DMS153 treated with DMSO at 0.1 percent for 48 hours (cell line): Measurements from ENCODE around the gene CPD.

ENCODE experiments used
- DNase-seq: peaks from one replicate; lab custom pipeline; 2025; ENCODE audit not compliant: unreplicated experiment; lab: John Stamatoyannopoulos, UW

CPD gene

GRCh38 chr17:30495586-30495985 is 116.9 kb downstream of the CPD start:
- no peak for DNase-seq

GRCh38 chr17:30503558-30503957 is 124.8 kb downstream of the CPD start:
- no peak for DNase-seq

DNA sequence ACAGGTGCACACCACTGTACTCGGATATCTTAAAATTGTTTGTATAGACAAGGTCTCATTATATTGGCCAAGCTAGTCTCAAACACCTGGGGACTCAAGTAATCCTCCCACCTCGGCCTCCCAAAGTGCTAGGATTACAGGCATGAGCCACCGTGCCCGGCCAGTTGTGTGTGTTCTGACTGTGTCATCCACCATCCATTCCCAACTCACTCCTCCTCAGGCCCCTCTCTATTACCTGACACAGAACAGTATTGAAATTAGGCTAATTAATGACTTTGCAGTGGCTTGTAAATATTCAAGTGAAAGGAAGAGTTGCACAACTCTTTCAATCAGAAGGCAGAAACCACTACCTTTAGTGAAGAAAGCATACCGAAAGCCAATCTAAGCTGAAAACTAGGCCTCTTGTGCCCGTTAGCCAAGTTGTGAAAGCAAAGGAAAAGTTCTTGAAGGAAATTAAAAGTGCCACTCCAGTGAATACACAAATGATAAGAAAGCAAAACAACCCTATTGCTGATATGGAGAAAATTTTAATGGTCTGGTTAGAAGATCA is 127.2 kb downstream of the CPD start:
- no peak for DNase-seq

DNA sequence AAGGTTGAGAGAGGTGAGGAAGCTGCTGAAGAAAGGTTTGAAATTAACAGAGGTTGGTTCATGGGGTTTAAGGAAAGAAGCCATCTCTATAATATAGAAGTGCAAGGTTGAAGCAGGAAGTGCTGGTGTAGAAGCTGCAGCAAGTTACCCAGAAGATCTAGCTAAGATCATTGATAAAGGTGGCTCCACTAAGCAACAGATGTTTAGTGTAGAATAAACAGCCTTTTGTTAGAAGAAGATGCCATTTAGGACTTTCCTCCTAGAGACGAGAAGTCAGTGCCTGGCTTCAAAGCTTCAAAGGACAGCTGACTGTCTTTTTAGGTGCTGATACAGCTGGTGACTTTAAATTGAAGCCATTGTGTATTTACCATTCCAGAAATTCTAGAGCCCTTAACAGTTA is 127.8 kb downstream of the CPD start:
- no peak for DNase-seq

DNA sequence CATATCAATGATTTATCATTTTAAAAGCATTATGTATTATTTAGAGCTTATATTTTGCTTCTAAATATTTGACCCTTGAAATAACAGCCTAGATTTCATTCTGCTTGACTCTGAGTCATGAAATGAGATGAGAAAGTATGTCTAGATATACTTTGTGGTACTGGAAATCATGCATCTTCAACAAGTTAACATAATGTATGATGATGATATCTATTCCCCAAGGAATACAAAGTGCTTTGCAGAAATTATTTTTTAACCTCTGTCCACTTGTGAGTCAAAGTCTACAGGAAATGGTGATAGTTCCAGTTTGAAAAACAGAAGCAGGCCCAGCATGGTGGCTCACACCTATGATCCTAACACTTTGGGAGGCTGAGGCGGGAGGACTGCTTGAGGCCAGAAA is 134.6 kb downstream of the CPD start:
- DNase-seq: no peak

DNA sequence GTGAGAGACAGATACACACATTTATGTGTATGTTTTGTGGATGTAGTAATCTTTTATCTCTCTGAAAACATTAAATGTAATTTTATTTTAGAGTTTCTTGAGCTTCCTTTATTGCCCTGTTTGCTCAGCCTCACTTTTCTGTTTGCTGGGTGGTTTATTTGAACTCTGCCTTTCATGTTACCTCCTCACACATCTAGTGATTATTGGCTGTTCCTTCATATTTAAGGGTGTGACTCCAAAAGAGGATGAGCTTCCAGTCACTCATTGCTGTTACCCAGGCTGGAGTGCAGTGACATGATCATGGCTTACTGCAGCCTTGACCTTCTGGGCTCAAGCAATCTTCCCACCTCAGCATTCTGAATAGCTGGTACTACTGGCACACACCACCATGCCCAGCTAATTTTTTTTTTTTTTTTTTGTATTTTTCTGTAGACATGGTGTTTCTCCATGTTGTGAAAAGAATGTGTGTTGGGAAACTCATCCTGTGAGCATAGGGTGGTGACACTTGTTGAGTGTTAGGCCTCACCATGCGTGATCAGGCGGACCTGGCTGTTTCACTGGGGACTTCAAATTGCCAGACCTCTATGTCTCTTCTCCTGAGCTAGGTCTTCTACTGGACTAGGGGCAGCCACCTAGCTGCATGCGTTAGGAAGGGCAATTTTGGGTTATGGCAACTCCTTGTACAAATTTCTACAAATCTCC is 136.3 kb downstream of the CPD start:
- DNase-seq: no peak

DNA sequence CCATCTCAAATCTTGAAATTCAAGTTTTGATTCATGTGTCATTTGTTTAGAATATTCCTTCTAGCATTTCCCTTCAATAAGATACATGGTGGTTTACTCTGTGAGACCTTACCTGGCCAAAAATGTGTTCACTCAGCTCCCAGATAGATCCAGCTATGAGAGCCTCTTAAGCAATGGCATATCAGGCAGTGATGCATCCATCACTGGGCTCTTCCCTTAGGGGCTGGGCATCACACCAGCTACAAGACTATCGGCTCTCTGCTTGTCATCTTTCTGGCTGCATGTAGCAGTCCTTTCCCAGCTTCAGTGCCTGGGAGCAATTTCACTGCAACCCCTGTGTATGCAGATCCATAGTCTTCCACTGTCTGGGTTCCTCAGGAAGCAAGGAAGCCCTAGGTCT is 139.1 kb downstream of the CPD start:
- DNase-seq: no peak

- DNase-seq: no peak
Observed at GRCh38 chr17:30519166-30519565, 140.4 kb downstream of the CPD start.
